ENCODE results near the gene TRIM50. TPM values are rescaled to one million over a fixed set of nuclear protein-coding genes. Genes with fewer than 3 reads are reported as not detected.

The TRIM50 gene
- total and polyA plus RNA-seq, 3 experiments from 2014 or later: not detected

DNA sequence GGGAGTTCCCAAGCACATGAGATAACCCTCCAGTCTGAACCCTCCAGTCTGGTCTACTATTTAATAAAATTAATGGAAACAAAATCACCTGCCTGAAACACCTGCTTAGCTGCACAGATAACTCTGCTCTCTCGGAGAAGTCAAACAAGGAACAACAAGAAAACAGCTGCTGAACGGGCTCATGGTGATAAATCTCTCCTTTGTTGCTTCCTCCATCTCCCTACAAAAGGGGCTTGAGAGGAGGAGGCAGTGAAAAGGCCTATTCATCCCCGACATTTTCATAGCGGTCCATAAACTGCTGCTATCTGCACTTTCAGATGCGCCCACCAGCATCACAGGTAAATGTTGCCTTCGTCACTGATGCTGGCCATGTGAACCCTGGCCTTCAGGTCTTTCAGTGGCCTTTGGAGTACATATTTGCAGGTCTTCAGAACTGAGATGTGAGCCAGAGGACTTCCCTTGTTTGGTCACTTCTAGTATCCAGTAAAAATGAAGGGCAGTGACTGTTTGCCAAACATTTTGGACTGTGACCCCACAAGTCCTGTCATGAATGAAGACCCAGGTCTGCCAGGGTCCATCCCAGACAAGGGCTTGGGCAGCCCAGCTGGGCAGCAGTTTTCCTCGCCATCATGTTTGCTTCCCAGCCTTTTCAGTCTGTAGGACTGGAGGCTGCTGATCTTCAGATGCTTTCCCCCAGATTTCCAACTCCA, 15.9 kb upstream of the TRIM50 start:
- no peaks in the 10 kb centered on the region for H3K9me3 Mint-ChIP-seq
- Histone ChIP-seq H3K27ac (ENCODE audit: low read depth, low read length) (no peak overlapping the region), H3K9me3 (ENCODE audit: low read length) (no peaks in the 10 kb centered on the region), H3K36me3 (ENCODE audit: insufficient read depth, low read length) (no peaks in the 10 kb centered on the region), H3K27me3 (ENCODE audit: insufficient read depth, low read length, poor library complexity, severe bottlenecking) (no peaks in the 10 kb centered on the region), H3K4me1 (ENCODE audit: insufficient read depth, low read length) (no peaks in the 10 kb centered on the region), H3K4me3 (ENCODE audit: low read length) (no peak overlapping the region)
- peak overlapping the region in 1 of 8 donors; percentile 40 for H3K27ac Mint-ChIP-seq
- H3K4me1 Mint-ChIP-seq: no peaks in the 10 kb centered on the region
- H3K4me3 Mint-ChIP-seq: no peak overlapping the region
- H3K27me3 Mint-ChIP-seq: peaks cover 14 to 25% of the 10 kb centered on the region in 2 donors
- ChIA-PET CTCF (interaction anchor here (1.9 kb wide), 1 partner anchor 20 kb away, joined by 8 read pairs; no protein-coding TSS in a partner anchor), POLR2A (no interaction called here)
- no peak for DNase-seq
- H3K36me3 Mint-ChIP-seq: peaks cover 0 to 1% (median 0%) of the 10 kb centered on the region in 3 donors

DNA sequence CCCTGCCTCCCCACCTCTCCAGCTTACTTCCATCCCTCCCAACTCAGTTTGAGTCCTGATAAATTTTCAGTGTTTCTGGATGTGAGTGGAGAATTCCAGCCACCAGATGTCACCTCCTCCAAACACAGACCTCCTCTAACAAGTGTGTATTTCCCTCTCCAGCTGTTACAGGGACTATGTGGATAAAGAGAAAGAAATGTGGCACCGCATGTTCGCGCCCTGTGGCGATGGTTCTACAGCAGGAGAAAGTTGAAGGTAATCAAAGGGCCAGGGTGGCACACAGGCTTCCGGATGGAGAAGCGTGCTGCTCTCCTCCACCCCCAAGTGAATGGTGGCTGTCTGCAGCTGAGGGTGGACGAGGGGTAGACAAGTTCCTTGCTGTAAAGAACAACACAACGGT, 14.8 kb upstream of the TRIM50 start:
- Histone ChIP-seq H3K4me1 (ENCODE audit: insufficient read depth, low read length) (no peaks in the 10 kb centered on the region), H3K4me3 (ENCODE audit: low read length) (no peak overlapping the region), H3K27ac (ENCODE audit: low read depth, low read length) (no peak overlapping the region), H3K36me3 (ENCODE audit: insufficient read depth, low read length) (no peaks in the 10 kb centered on the region), H3K27me3 (ENCODE audit: insufficient read depth, low read length, poor library complexity, severe bottlenecking) (no peaks in the 10 kb centered on the region), H3K9me3 (ENCODE audit: low read length) (no peaks in the 10 kb centered on the region)
- peaks cover 14 to 25% of the 10 kb centered on the region in 2 donors for H3K27me3 Mint-ChIP-seq
- H3K27ac Mint-ChIP-seq: no peak overlapping the region
- H3K4me1 Mint-ChIP-seq: no peaks in the 10 kb centered on the region
- CTCF ChIA-PET: interaction anchor here (1.1 to 1.9 kb wide), 2 partner anchors 10 to 18 kb away, joined by 3 to 8 read pairs; no protein-coding TSS in a partner anchor
- no peaks in the 10 kb centered on the region for H3K9me3 Mint-ChIP-seq
- H3K4me3 Mint-ChIP-seq: no peak overlapping the region
- peaks cover 0 to 1% (median 0%) of the 10 kb centered on the region in 3 donors for H3K36me3 Mint-ChIP-seq
- POLR2A ChIA-PET: no interaction called here
- DNase-seq: no peak

DNA sequence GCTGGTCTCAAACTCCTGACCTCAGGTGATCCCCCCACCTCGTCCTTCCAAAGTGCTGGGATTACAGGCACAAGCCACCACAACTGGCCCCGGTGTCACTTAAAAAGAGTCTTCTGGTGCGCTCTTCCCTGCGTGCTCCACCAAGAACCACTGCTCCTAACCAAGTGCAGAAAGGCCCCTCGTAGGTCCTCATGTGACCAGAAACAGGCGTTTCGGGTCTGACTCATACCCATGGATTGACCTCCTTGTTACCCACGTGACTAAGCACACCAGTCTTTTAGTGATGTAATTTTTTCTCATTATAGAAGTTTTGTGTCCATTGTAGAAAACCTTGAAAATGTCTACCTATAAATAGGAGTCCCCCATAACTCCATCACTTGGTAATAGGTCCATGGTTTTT, 14.0 kb upstream of the TRIM50 start:
- Histone ChIP-seq H3K9me3 (ENCODE audit: low read length) (no peaks in the 10 kb centered on the region), H3K4me1 (ENCODE audit: insufficient read depth, low read length) (no peaks in the 10 kb centered on the region), H3K27ac (ENCODE audit: low read depth, low read length) (no peak overlapping the region), H3K4me3 (ENCODE audit: low read length) (no peak overlapping the region), H3K36me3 (ENCODE audit: insufficient read depth, low read length) (no peaks in the 10 kb centered on the region), H3K27me3 (ENCODE audit: insufficient read depth, low read length, poor library complexity, severe bottlenecking) (no peaks in the 10 kb centered on the region)
- ChIA-PET CTCF (interaction anchor here (1.1 to 1.9 kb wide), 2 partner anchors 10 to 18 kb away, joined by 3 to 8 read pairs; no protein-coding TSS in a partner anchor), POLR2A (no interaction called here)
- Mint-ChIP-seq H3K9me3 (no peaks in the 10 kb centered on the region), H3K4me3 (no peak overlapping the region), H3K36me3 (peaks cover 0 to 1% (median 0%) of the 10 kb centered on the region in 3 donors), H3K27ac (no peak overlapping the region), H3K4me1 (no peaks in the 10 kb centered on the region), H3K27me3 (peaks cover 14 to 25% of the 10 kb centered on the region in 2 donors)
- DNase-seq: no peak

DNA sequence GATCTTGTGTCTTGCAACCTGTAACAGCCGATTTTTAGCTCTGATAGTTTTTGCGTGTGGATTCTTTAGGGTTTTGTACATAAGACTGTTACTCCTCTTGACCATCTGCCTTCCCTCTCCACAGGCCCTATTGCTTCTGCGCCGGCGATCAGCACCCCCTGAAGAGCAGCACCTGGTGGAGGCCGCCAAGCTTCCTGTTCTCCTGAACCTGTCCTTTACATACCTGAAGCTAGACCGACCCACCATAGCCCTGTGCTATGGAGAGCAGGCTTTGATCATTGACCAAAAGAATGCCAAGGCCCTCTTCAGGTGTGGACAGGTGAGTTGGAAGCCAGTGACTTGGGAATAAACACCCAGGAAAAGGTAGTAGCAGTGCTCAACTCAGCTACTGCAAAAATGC, 12.6 kb upstream of the TRIM50 start:
- no peaks in the 10 kb centered on the region for H3K27me3 ChIP-seq (ENCODE audit: insufficient read depth, low read length, poor library complexity, severe bottlenecking)
- POLR2A ChIA-PET: interaction anchor here (0.7 kb wide), 1 partner anchor 18 kb away, joined by 3 read pairs; no protein-coding TSS in a partner anchor
- H3K4me3 Mint-ChIP-seq: no peak overlapping the region
- H3K4me1 ChIP-seq (ENCODE audit: insufficient read depth, low read length): no peaks in the 10 kb centered on the region
- H3K9me3 Mint-ChIP-seq: no peaks in the 10 kb centered on the region
- CTCF ChIA-PET: interaction anchor here (0.7 kb wide), 1 partner anchor 365 kb away, joined by 3 read pairs; no protein-coding TSS in a partner anchor
- no peak overlapping the region for H3K27ac ChIP-seq (ENCODE audit: low read depth, low read length)
- no peak overlapping the region for H3K27ac Mint-ChIP-seq
- H3K27me3 Mint-ChIP-seq: peaks cover 10 to 25% of the 10 kb centered on the region in 2 donors
- H3K9me3 ChIP-seq (ENCODE audit: low read length): no peaks in the 10 kb centered on the region
- H3K4me1 Mint-ChIP-seq: no peaks in the 10 kb centered on the region
- H3K36me3 Mint-ChIP-seq: peaks cover 0 to 3% (median 0%) of the 10 kb centered on the region in 3 donors
- H3K36me3 ChIP-seq (ENCODE audit: insufficient read depth, low read length): no peaks in the 10 kb centered on the region
- H3K4me3 ChIP-seq (ENCODE audit: low read length): no peak overlapping the region
- no peak for DNase-seq

DNA sequence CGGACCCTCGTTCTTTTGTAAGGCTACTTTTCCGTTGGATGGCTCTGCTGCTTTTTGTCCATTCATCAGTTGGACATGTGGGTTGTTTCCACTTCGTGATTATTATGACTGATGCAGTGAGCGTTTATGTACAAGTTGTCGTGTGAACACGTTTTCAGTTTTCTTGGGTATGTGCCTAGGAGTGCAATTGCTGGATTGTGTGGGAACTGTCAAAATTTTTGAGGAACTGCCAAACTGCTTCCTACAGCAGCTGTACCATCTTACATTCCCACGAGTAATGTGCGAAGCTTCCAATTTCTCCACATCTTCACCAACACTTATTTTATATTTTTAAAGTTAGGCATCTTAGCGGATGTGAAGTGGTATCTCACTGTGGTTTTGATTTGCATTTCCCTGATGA, 10.4 kb upstream of the TRIM50 start:
- no peak overlapping the region for H3K27ac ChIP-seq (ENCODE audit: low read depth, low read length)
- Mint-ChIP-seq H3K9me3 (no peaks in the 10 kb centered on the region), H3K36me3 (peaks cover 0 to 2% (median 0%) of the 10 kb centered on the region in 3 donors), H3K27ac (no peak overlapping the region), H3K4me3 (no peak overlapping the region), H3K4me1 (no peaks in the 10 kb centered on the region), H3K27me3 (peaks cover 7 to 14% of the 10 kb centered on the region in 2 donors)
- ChIA-PET POLR2A (no interaction called here), CTCF (no interaction called here)
- H3K4me3 ChIP-seq (ENCODE audit: low read length): no peak overlapping the region
- no peaks in the 10 kb centered on the region for H3K27me3 ChIP-seq (ENCODE audit: insufficient read depth, low read length, poor library complexity, severe bottlenecking)
- H3K4me1 ChIP-seq (ENCODE audit: insufficient read depth, low read length): no peaks in the 10 kb centered on the region
- H3K36me3 ChIP-seq (ENCODE audit: insufficient read depth, low read length): no peaks in the 10 kb centered on the region
- DNase-seq: no peak
- H3K9me3 ChIP-seq (ENCODE audit: low read length): no peaks in the 10 kb centered on the region

- no peaks in the 10 kb centered on the region for H3K9me3 Mint-ChIP-seq
- no peaks in the 10 kb centered on the region for H3K9me3 ChIP-seq (ENCODE audit: low read length)
- DNase-seq: no peak
- no peaks in the 10 kb centered on the region for H3K27me3 ChIP-seq (ENCODE audit: insufficient read depth, low read length, poor library complexity, severe bottlenecking)
- peaks cover 0 to 2% (median 0%) of the 10 kb centered on the region in 3 donors for H3K36me3 Mint-ChIP-seq
- no peak overlapping the region for H3K4me3 ChIP-seq (ENCODE audit: low read length)
- H3K36me3 ChIP-seq (ENCODE audit: insufficient read depth, low read length): no peaks in the 10 kb centered on the region
- H3K4me1 Mint-ChIP-seq: no peaks in the 10 kb centered on the region
- no peak overlapping the region for H3K4me3 Mint-ChIP-seq
- H3K4me1 ChIP-seq (ENCODE audit: insufficient read depth, low read length): no peaks in the 10 kb centered on the region
- H3K27ac ChIP-seq (ENCODE audit: low read depth, low read length): no peak overlapping the region
- CTCF ChIA-PET: interaction anchor here (1.3 to 1.6 kb wide), 3 partner anchors 8 to 10 kb away, joined by 3 to 4 read pairs (median 3); no protein-coding TSS in a partner anchor
- H3K27ac Mint-ChIP-seq: no peak overlapping the region
- H3K27me3 Mint-ChIP-seq: peaks cover 0 to 5% of the 10 kb centered on the region in 2 donors
- POLR2A ChIA-PET: no interaction called here
Observed at GRCh38 chr7:73332447-73332846, 4.6 kb upstream of the TRIM50 start.

DNA sequence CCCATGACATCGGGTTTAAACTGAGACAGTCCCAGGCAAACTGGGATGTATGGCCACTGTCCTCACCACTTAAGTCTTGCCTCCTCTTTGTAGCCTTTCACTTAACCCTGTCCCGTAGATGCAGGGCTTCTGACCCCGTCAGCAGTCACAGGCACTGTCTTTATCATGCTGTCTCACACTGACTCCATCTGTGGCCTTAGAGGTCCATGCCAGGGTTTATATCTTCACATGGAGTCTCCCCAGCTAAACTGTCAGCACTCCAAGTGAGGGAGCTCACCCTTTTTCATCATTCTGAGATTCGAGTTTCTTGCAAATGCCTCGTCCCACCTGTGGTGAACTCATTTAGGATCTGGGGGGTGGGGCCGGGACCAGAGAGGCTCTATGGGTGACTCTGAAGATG, 2.9 kb upstream of the TRIM50 start:
- Mint-ChIP-seq H3K27ac (no peak overlapping the region), H3K4me1 (no peaks in the 10 kb centered on the region), H3K4me3 (no peak overlapping the region), H3K9me3 (no peaks in the 10 kb centered on the region), H3K27me3 (peaks cover 0 to 5% of the 10 kb centered on the region in 2 donors), H3K36me3 (no peaks in the 10 kb centered on the region)
- H3K9me3 ChIP-seq (ENCODE audit: low read length): no peaks in the 10 kb centered on the region
- DNase-seq: no peak
- ChIA-PET CTCF (no interaction called here), POLR2A (no interaction called here)
- no peak overlapping the region for H3K27ac ChIP-seq (ENCODE audit: low read depth, low read length)
- H3K36me3 ChIP-seq (ENCODE audit: insufficient read depth, low read length): no peaks in the 10 kb centered on the region
- no peaks in the 10 kb centered on the region for H3K27me3 ChIP-seq (ENCODE audit: insufficient read depth, low read length, poor library complexity, severe bottlenecking)
- H3K4me3 ChIP-seq (ENCODE audit: low read length): no peak overlapping the region
- no peaks in the 10 kb centered on the region for H3K4me1 ChIP-seq (ENCODE audit: insufficient read depth, low read length)

- H3K4me3 ChIP-seq (ENCODE audit: low read length): no peak overlapping the region
- DNase-seq: no peak
- no peaks in the 10 kb centered on the region for H3K36me3 ChIP-seq (ENCODE audit: insufficient read depth, low read length)
- no peaks in the 10 kb centered on the region for H3K9me3 ChIP-seq (ENCODE audit: low read length)
- H3K4me1 ChIP-seq (ENCODE audit: insufficient read depth, low read length): no peaks in the 10 kb centered on the region
- peak overlapping the region in 1 of 8 donors; percentile 61 for H3K27ac Mint-ChIP-seq
- peaks cover 0 to 5% of the 10 kb centered on the region in 2 donors for H3K27me3 Mint-ChIP-seq
- peak overlapping the region in 1 of 7 donors; percentile 52 for H3K4me3 Mint-ChIP-seq
- no peaks in the 10 kb centered on the region for H3K36me3 Mint-ChIP-seq
- CTCF ChIA-PET: no interaction called here
- no peaks in the 10 kb centered on the region for H3K4me1 Mint-ChIP-seq
- POLR2A ChIA-PET: no interaction called here
- H3K9me3 Mint-ChIP-seq: no peaks in the 10 kb centered on the region
- no peak overlapping the region for H3K27ac ChIP-seq (ENCODE audit: low read depth, low read length)
- no peaks in the 10 kb centered on the region for H3K27me3 ChIP-seq (ENCODE audit: insufficient read depth, low read length, poor library complexity, severe bottlenecking)
Observed at GRCh38 chr7:73329861-73330581, 2.1 kb upstream of the TRIM50 start.

All from CD8-positive, alpha-beta memory T cell (primary cell).